A549 (cell line): Measurements from ENCODE around the gene PRKAR1B.
A peak's percentile ranks its signal among the peaks of the same experiment; 100 is the strongest.

ENCODE experiments used
- EP300 ChIP-seq, 2 experiments: fragments of >200 bp; sonication (Bioruptor Twin); formaldehyde crosslinking; IDR thresholded peaks; 2 replicates in 1 of 2; 3 replicates in 1 of 2; pipeline ENCODE4 v1.6.1; 2016 to 2017
- FOSL2 ChIP-seq, 2 experiments: fragments of 450-650 bp in 1 of 2; fragments of >200 bp in 1 of 2; sonication (Bioruptor Twin) in 1 of 2; formaldehyde crosslinking; IDR thresholded peaks; 2 replicates each; pipeline versions ENCODE4 v1.5.0 to v1.6.1; 2016 to 2020; ENCODE audit warnings: mild to moderate bottlenecking in 1 of 2, moderate library complexity in 1 of 2
- HDAC2 ChIP-seq: fragments of 200-600 bp; sonication (generic); IDR thresholded peaks from 2 replicates; pipeline ENCODE4 v1.6.1; 2016
- HEYL ChIP-seq: fragments of 250-450 bp; sonication (Bioruptor Pico); IDR thresholded peaks from 2 replicates; pipeline ENCODE4 v1.8.0; 2021; ENCODE audit warnings: mild to moderate bottlenecking, moderate library complexity
- JUNB ChIP-seq: fragments of >200 bp; sonication (Bioruptor Twin); formaldehyde crosslinking; IDR thresholded peaks from 2 replicates; pipeline ENCODE4 v1.6.1; 2016
- KDM5A ChIP-seq: fragments of 200-600 bp; sonication (generic); IDR thresholded peaks from 2 replicates; pipeline ENCODE4 v1.6.1; 2016; ENCODE audit warnings: antibody characterized with exemption, mild to moderate bottlenecking
- POLR2A ChIP-seq: IDR thresholded peaks from 2 replicates; pipeline ENCODE4 v1.6.1; 2012; ENCODE audit warnings: mild to moderate bottlenecking, low read length
- RAD21 ChIP-seq, 2 experiments: fragments of >200 bp in 1 of 2; sonication (Bioruptor Twin) in 1 of 2; formaldehyde crosslinking in 1 of 2; IDR thresholded peaks in 1 of 2; conservative IDR thresholded peaks in 1 of 2; 2 replicates in 1 of 2; 3 replicates in 1 of 2; pipeline ENCODE4 v1.6.1; 2012 to 2018; ENCODE audit warnings: inconsistent platforms in 1 of 2
- SMC3 ChIP-seq: fragments of >200 bp; sonication (Bioruptor Twin); formaldehyde crosslinking; IDR thresholded peaks from 3 replicates; pipeline ENCODE4 v1.6.1; 2018; ENCODE audit warnings: inconsistent platforms
- TP53 ChIP-seq: fragments of 250-450 bp; sonication (Bioruptor Pico); IDR thresholded peaks from 2 replicates; pipeline ENCODE4 v1.5.0; 2021; ENCODE audit warnings: mild to moderate bottlenecking, moderate library complexity
- TF ChIP-seq, protein P1 (sequence below): fragments of >200 bp; sonication (Bioruptor Twin); formaldehyde crosslinking; IDR thresholded peaks from 3 replicates; pipeline ENCODE4 v1.5.1; 2016
- TF ChIP-seq, protein P2 (sequence below): IDR thresholded peaks from 2 replicates; pipeline ENCODE4 v1.6.1; 2012
- TF ChIP-seq, protein P3 (sequence below): fragments of 450-650 bp; IDR thresholded peaks from 2 replicates; pipeline ENCODE4 v1.6.1; 2014; ENCODE audit warnings: antibody characterized with exemption

DNA sequence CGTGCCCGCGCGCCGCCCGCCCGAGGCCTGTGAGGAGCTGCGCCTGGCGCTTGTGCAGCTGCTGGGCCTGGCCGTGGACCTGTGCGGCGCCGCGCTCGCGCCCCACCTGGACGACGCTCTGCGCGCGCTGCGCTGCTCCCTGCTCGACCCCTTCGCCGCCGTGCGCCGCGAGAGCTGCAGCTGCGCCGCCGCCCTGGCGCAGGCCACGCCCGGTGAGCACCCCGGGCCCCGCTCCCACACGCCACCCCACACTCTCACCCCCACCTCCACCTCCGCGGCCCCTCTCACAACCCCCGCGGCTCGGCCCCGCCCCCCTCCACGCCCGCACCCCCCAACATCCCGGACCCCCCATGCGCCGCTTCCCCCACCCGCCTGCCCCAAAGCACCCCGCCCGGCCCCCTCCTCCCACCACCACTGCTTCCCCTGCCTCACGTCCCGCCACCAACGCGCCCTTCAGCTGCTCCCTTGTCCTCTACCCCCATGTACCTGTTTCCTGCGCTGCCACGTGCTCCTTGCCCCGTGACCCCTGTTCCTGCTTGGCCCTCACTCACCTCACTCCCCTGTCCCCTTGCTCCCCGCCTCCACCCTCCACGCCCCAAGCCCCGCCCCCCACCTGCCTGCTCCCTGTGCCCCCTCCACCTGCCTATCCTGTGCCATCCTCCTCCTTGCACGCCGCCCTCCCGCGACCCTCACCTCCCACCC, at the start of gene PRKAR1B:
- TF ChIP-seq, protein P1, sequence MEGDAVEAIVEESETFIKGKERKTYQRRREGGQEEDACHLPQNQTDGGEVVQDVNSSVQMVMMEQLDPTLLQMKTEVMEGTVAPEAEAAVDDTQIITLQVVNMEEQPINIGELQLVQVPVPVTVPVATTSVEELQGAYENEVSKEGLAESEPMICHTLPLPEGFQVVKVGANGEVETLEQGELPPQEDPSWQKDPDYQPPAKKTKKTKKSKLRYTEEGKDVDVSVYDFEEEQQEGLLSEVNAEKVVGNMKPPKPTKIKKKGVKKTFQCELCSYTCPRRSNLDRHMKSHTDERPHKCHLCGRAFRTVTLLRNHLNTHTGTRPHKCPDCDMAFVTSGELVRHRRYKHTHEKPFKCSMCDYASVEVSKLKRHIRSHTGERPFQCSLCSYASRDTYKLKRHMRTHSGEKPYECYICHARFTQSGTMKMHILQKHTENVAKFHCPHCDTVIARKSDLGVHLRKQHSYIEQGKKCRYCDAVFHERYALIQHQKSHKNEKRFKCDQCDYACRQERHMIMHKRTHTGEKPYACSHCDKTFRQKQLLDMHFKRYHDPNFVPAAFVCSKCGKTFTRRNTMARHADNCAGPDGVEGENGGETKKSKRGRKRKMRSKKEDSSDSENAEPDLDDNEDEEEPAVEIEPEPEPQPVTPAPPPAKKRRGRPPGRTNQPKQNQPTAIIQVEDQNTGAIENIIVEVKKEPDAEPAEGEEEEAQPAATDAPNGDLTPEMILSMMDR, result no peak
- no peak for TF ChIP-seq SMC3
- TF ChIP-seq, protein P2, sequence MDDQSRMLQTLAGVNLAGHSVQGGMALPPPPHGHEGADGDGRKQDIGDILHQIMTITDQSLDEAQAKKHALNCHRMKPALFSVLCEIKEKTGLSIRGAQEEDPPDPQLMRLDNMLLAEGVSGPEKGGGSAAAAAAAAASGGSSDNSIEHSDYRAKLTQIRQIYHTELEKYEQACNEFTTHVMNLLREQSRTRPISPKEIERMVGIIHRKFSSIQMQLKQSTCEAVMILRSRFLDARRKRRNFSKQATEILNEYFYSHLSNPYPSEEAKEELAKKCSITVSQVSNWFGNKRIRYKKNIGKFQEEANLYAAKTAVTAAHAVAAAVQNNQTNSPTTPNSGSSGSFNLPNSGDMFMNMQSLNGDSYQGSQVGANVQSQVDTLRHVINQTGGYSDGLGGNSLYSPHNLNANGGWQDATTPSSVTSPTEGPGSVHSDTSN, result no peak
- peak; percentile 49 for TF ChIP-seq POLR2A
- no peak for TF ChIP-seq RAD21 (conservative IDR thresholded peaks at IDR 0.05 in 1 of 2, IDR thresholded peaks at IDR 0.05 in 1 of 2)
- TF ChIP-seq EP300 (IDR thresholded peaks at IDR 0.05), result no peak
- TF ChIP-seq, protein P3, sequence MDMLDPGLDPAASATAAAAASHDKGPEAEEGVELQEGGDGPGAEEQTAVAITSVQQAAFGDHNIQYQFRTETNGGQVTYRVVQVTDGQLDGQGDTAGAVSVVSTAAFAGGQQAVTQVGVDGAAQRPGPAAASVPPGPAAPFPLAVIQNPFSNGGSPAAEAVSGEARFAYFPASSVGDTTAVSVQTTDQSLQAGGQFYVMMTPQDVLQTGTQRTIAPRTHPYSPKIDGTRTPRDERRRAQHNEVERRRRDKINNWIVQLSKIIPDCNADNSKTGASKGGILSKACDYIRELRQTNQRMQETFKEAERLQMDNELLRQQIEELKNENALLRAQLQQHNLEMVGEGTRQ, result no peak
- no peak for TF ChIP-seq KDM5A
- TF ChIP-seq HDAC2, result no peak
- no peak for TF ChIP-seq FOSL2 (IDR thresholded peaks at IDR 0.05)
- TF ChIP-seq FOSL2 (CRISPR knock-in tag; IDR thresholded peaks at IDR 0.05), result no peak
- no peak for TF ChIP-seq HEYL (CRISPR knock-in tag)
- TF ChIP-seq JUNB, result no peak
- no peak for TF ChIP-seq TP53 (CRISPR knock-in tag)
